ENCODE measurements around the gene NSUN3. TPM values are rescaled to one million over a fixed set of nuclear protein-coding genes. Genes with fewer than 3 reads are reported as not detected.

The NSUN3 gene
- total and polyA plus RNA-seq, 8 donors, result 3.3 to 9.7 (median 5.4) TPM

DNA sequence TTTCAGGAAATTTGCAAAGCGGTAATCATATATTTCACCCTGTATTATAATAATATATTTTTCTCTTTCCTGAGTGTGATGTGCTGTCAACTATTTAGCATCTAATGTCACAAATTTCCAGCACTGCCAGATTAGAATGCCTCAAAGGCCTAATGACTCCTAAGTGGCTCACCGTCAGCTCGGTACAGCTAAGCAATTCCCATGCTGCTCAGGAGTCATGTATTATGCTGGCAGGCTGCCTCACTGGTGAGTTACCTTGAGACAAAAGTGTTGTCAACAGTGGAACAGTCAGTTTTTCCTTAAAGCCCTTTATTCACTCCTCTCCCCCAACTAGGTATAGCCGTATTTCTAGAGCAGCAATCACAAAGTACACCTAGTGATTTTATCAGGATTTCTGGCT is 83.6 kb downstream of the NSUN3 start:
- H3K36me3 ChIP-seq, result no peaks in the 10 kb centered on the region
- FAIRE-seq (no peak), ATAC-seq (peak; percentile 79 to 93 (median 83)), DNase-seq (peak in 4 of 6 donors; percentile 30 to 64 (median 43))
- WGBS, 2 donors, result 45 to 51% methylated on average over 4 of the region's 4 CpGs
- intact Hi-C loops (cut with DNase I), result no loop called here
- no peak overlapping the region for H3K4me3 ChIP-seq
- no peaks in the 10 kb centered on the region for H3K27me3 ChIP-seq
- TF ChIP-seq, protein P1, sequence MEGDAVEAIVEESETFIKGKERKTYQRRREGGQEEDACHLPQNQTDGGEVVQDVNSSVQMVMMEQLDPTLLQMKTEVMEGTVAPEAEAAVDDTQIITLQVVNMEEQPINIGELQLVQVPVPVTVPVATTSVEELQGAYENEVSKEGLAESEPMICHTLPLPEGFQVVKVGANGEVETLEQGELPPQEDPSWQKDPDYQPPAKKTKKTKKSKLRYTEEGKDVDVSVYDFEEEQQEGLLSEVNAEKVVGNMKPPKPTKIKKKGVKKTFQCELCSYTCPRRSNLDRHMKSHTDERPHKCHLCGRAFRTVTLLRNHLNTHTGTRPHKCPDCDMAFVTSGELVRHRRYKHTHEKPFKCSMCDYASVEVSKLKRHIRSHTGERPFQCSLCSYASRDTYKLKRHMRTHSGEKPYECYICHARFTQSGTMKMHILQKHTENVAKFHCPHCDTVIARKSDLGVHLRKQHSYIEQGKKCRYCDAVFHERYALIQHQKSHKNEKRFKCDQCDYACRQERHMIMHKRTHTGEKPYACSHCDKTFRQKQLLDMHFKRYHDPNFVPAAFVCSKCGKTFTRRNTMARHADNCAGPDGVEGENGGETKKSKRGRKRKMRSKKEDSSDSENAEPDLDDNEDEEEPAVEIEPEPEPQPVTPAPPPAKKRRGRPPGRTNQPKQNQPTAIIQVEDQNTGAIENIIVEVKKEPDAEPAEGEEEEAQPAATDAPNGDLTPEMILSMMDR (IDR thresholded peaks at IDR 0.05), result no peak
- no peak overlapping the region for H3K27ac ChIP-seq
- H3K9me3 ChIP-seq, result no peaks in the 10 kb centered on the region
- no peaks in the 10 kb centered on the region for H3K4me1 ChIP-seq

DNA sequence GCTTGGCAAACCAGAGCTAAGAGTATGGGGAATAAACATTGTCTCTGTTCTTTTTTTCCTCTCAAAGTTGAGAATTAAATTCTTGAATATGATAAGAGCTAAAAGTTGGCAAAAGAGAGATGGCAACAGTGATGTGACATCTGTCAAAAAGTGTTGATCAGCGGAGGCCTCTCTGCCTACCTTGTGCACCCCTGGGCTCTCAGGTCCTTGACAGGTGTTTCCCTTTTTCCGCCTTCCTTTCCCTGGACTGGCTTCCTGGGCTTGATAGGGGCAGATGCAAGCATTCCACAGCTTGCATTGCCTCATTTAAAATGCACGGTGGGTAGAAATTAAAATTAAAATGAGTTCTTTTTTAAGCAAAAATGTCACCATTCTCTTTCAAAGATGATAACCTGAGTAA is 84.2 kb downstream of the NSUN3 start:
- Histone ChIP-seq H3K36me3 (no peaks in the 10 kb centered on the region), H3K27ac (no peak overlapping the region), H3K27me3 (no peaks in the 10 kb centered on the region), H3K9me3 (no peaks in the 10 kb centered on the region), H3K4me1 (no peaks in the 10 kb centered on the region), H3K4me3 (no peak overlapping the region)
- no peak for DNase-seq
- 57 to 66% methylated on average over 3 of the region's 3 CpGs for WGBS, 2 donors
- intact Hi-C loops (cut with DNase I), result no loop called here
- TF ChIP-seq, protein P1 (IDR thresholded peaks at IDR 0.05), result no peak
- ATAC-seq, result no peak
- no peak for FAIRE-seq

DNA sequence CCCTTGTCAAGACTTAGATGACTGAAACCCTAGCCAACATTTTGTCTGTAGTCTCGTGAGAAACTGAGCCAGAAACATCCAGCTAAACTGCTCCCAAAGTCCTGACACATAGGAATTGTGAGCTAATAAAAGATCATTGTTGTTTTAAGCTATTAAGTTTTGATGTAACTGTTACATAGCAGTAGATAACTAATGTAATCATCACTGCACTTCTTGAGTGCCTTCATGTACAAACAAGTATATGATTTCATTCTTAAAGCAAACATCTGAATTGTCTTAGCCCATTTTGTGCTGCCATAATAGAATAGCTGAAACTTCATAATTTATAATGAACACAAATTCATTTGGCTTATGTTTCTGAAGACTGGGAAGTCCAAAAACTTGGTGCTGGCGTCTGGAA is 87.3 kb downstream of the NSUN3 start:
- no peak for FAIRE-seq
- ATAC-seq, result no peak
- DNase-seq, result no peak
- intact Hi-C loops (cut with DNase I), result no loop called here
- Histone ChIP-seq H3K4me3 (no peak overlapping the region), H3K4me1 (no peaks in the 10 kb centered on the region), H3K36me3 (no peaks in the 10 kb centered on the region), H3K27ac (no peak overlapping the region), H3K9me3 (no peaks in the 10 kb centered on the region), H3K27me3 (no peaks in the 10 kb centered on the region)
- WGBS, 2 donors, result 35 to 57% methylated on average over 2 of the region's 2 CpGs
- TF ChIP-seq, protein P1 (IDR thresholded peaks at IDR 0.05), result no peak

DNA sequence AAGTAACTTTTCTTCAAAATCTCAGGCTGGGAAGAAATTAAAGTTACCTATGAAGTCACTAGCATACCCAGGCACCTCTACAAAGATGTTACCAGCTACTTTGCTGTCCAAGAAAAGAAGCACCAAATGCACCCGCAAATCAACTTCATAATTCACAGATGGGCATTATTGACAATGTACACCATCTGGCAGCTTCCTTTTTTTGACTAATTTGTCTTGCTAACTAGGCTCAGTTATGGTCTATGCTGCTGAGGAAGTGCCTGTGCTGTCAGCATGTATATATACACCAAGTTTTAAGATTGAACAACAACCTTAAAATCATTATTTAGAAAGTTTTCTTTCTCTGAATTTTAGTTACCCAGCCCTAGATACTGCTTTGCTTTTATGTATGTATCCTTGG is 93.8 kb downstream of the NSUN3 start:
- intact Hi-C loops (cut with DNase I), result no loop called here
- no peak overlapping the region for H3K27ac ChIP-seq
- TF ChIP-seq, protein P1 (IDR thresholded peaks at IDR 0.05), result no peak
- H3K9me3 ChIP-seq, result peaks cover 0 to 3% (median 0%) of the 10 kb centered on the region in 4 donors
- no peaks in the 10 kb centered on the region for H3K36me3 ChIP-seq
- no peaks in the 10 kb centered on the region for H3K4me1 ChIP-seq
- FAIRE-seq (no peak), DNase-seq (no peak), ATAC-seq (no peak)
- WGBS, 2 donors, result 68 to 81% methylated on average over 1 of the region's 1 CpG
- H3K4me3 ChIP-seq, result no peak overlapping the region
- H3K27me3 ChIP-seq, result no peaks in the 10 kb centered on the region

DNA sequence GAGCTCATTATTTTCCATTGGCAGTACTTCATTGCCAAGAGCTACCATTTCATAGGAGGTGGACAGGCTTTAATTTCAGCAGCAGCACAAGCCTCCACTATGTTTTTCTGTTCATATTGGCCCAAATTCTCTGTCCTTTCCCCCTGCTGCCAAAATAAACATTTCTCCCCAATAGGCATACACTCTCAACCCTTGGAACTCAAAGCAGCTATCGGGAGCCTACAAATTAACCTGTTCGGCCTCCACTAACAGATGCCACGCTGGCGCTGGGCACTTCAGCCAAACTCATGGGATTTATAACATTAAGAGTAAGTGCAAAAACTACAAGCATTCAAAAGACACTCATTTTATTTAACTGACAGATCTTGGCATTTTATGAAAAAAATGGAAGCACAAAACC is 95.7 kb downstream of the NSUN3 start:
- FAIRE-seq (no peak), ATAC-seq (no peak), DNase-seq (no peak)
- Histone ChIP-seq H3K4me1 (no peaks in the 10 kb centered on the region), H3K4me3 (no peak overlapping the region), H3K27ac (no peak overlapping the region), H3K27me3 (no peaks in the 10 kb centered on the region), H3K9me3 (peaks cover 0 to 3% (median 0%) of the 10 kb centered on the region in 4 donors), H3K36me3 (no peaks in the 10 kb centered on the region)
- TF ChIP-seq, protein P1 (IDR thresholded peaks at IDR 0.05), result no peak
- intact Hi-C loops (cut with DNase I), result no loop called here
- 72 to 80% methylated on average over 4 of the region's 4 CpGs for WGBS, 2 donors
